HG02885 (cell line): ENCODE data around the gene PALD1.

Experiments used
- ATAC-seq: cut with Tn5 transposase; IDR thresholded peaks from one replicate; pipeline ENCODE4 v1.9.1; 2021; ENCODE audit warnings: mild to moderate bottlenecking; ENCODE audit not compliant: unreplicated experiment, poor library complexity

PALD1 gene

DNA sequence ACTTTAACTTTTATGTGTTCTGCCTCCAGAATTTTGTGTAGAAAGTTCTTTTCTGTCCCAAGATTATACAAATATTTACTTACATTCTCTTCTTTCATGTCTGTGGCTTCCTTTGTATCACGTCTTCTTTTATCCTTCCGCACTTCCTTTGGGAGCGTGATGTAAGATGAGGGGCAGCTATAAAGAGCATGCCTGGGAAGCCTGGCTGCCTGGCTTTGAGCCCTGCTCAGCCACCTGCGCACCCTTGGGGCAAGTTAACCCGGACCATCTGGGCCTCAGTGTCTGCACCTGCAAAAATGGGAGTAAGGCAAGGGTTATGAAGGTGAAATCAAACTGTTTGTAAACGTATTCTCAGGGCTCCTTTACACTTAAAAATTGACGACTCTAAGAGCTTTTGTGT lies 25.2 kb downstream of the PALD1 start:
- no peak for ATAC-seq

DNA sequence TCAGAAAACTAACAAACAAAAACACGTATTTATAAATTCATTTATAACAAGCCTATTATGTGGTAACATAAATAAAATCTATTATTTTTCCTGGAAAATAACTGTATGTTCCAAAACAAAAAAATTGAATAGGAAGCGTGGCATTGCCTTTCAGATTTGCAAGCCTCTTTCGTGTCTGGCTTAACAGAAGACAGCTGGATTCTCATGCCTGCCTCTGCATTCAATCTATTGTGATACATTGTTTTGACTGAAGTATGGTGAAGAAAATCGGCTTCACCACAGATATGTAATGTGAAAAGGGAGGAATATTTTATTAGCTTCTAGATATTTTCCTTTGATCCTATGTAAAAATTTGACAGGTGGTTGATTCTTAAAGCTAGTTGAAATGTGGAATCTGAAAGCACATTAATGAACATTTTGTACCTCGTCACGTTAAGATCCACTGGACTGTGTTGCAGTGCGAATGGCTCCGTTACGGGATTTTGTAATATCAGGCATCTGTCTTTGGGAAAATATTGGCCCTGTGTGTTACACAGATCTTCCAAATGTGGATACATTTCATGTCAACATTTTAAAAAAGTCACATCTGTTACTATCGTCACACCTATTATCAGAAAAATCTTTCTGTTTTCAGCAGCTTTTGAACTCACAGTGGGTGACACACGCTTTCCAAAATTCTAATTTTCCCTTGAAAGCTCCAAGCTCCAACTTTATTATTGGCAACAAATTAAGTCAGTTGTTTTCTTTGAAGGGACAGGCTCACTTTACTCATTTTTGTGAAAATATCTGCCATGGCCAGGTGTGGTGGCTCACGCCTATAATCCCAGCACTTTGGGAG lies 26.2 kb downstream of the PALD1 start:
- ATAC-seq, result no peak

DNA sequence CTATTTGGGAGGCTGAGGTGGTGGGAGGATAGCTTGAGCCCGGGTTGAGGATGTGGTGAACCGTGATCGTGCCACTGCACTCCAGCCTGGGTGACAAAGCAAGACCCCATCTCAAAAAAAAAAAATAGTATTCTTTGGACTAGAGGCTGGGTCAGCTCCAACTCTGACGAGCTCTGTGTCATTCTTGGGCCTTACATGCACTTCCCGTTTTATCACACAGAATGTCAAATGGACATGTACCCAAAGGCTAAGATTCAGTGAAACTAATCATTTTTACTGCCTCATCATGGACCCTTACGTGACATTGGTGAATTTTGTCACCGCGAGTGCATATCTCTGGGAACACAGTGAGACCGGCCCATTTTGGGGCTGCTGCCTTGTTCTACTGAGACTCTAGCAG lies 27.3 kb downstream of the PALD1 start:
- ATAC-seq, result no peak

DNA sequence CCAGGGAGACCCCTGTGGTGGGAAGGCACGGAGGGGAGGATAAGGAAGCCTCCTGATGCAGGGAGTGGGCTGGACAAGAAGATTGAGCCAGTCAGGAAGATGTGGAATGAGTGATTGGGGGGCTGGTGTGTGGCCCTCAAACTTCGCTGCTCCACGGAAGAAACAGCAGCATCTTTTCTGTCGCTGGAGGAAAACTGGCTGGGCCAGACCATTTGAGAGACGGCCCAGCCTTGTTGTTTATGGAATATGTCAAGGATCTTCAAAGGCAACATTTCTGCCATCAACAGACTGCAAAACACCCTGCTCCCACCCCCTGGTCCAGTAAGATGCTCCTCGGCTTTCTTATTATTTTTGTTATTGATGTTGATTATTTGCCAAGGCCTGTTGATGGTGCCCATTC lies 29.4 kb downstream of the PALD1 start:
- ATAC-seq, result no peak

DNA sequence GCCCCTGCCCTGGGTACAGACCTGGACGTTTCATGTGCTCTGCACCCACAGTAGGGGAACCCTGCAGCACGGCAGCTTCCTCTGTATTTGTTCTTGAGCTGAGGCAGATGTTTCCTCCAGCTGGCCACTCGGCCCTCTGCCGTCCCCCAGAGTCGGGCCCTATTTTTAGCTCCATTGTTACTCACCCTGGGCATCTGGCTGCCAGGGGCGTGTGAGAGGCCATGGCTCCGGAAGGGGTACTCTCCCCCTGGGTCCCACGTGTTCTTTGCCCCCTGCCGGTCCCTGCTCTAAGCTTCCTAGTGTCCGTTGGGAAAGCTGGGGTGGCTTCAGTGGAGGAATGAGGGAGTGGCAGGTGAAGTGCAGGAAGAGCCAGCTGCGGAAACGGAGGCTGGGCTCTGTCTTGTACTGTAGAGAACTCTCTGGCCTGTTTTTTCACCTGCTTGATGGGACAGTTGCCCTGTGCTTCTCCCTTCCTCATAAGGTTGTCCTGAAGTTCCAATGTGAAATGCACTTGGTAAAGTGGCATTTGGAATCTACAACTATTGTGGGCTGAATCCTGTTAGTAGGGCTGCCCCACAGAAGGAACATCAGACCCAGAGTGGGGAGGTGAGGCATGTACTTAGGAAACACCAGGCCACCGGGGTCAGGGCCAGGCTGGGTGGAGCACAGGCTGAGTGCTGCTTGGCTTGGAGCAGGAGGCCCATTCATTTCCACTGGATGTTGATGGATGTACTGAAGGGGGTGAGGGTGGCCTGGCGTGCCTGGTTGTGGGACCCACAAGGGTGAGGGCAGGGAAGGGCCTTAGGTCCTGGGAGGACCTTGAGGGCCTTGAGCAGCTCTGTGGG lies 30.6 kb downstream of the PALD1 start:
- ATAC-seq, result no peak

DNA sequence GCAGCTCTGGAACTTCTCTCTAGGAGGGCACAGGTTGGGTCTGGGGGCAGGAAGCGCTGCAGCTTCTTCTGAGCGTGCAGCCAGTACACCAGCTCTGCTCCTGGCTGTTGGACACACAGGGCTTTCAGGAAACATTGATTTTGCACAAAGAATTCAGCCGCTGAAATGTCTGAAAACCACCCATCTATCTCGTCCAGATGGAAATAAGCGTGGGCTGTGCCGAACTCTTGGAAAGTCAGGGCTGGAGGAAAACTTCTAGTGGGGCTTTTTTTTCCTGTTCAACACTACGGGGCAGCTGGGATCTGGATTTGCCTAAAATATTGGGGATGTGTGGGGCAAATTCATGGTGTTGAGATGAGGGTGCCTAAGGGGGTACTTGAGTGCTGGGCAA lies 31.2 kb downstream of the PALD1 start:
- no peak for ATAC-seq

DNA sequence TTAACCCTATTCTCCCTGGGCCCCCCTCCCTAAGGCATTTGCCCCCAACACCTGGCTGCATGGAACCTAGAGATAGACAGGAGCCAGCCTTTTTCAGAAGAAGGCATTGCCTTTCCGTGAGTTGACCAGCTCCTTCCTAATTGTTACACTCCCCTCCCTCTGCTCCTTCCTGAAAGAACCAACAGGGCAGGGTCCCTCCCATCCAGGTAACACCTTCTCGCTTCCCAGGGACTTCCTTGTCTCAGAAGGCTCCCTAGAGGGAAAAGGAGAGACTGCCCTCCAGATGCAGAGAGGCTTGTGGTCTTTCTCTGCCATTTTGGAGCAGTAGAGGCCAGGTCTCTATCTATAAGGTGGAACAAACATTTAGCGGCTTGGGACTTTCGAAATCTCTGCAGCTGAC lies 31.9 kb downstream of the PALD1 start:
- ATAC-seq, result no peak

DNA sequence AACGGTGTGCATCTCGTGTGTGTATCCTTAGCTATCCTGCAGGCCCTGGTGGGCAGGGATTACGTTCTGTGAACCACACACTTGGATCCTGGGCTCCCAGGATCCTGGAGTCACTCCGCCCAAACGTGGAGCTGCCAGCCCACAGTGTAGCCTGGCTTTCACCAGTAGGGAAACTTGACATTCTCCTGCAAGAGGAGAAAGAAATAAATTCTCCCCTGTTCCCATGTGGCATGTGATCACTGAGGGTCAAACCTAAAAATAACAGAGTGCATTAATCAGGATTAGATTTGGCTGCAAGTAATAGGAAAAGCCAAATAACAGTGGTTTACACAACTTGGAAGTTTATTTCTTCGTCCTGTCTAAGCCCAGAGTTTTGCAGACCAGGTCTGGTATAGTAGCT lies 32.3 kb downstream of the PALD1 start:
- no peak for ATAC-seq

DNA sequence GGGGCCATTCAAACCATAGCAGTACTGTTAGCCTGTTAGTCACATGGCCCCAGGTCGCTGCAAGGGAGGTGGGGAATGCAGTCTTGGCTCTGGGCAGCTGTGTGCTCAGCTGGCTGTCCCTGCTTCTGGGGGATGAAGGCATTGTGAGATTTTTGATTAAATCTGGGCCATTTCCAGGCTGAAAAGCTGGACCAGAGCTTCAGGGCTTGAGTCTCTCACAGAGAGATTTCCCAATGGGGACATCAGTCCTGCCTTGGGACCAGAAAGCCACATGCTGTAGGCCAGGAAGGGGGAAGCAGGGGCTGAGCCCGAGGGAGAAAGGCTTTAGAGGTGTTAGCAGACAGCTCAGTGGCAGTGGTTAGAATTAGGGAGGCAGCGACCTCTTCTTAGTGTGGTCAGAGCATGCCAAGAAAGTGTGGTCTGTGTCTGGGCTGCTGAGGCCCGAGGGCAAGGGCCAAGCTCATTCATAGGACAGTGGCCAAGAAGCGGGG lies 33.6 kb downstream of the PALD1 start:
- ATAC-seq, result no peak

DNA sequence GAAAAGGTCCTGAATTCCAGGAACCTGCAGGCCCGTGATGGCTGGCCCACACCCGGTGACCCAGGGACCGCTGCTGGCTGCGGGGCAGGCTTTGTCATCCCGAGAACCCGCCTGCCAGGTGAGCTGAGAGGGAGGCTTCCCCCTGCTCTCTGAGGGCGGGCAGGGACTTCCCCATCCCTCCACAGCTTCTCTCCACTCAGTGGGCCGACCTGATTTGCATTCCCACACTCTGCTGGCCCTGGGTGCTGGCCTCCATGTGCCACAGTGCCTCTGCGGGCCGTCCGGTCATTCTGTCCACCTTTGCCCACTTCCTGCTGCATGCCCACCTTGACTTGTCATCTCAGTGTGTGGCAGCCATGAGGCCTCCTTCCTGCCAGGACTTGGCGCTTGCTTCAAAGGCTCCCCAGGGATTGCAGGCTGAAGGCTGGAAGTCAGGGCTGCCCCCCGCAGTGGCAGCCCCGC lies 35.3 kb downstream of the PALD1 start:
- peak; percentile 97 for ATAC-seq

DNA sequence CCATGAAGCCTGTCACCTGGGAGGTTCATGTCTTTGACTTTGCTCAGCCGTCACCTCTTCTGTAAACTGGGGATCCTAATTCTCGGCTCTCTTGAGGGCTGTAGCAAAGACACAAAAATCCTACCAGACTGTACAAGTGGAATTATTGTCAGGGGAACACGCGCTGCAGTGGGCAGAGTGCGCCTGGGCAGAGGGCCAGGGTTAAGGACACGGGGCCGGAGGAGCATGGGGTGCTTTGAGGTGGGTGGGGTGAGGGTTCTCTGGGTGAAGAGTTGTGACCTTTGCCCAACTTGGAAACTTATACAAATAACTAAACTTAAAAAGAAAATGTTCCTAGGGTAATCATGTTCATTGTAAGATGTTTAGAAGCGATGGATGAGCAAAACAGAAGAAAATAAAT lies 36.0 kb downstream of the PALD1 start:
- ATAC-seq, result no peak

DNA sequence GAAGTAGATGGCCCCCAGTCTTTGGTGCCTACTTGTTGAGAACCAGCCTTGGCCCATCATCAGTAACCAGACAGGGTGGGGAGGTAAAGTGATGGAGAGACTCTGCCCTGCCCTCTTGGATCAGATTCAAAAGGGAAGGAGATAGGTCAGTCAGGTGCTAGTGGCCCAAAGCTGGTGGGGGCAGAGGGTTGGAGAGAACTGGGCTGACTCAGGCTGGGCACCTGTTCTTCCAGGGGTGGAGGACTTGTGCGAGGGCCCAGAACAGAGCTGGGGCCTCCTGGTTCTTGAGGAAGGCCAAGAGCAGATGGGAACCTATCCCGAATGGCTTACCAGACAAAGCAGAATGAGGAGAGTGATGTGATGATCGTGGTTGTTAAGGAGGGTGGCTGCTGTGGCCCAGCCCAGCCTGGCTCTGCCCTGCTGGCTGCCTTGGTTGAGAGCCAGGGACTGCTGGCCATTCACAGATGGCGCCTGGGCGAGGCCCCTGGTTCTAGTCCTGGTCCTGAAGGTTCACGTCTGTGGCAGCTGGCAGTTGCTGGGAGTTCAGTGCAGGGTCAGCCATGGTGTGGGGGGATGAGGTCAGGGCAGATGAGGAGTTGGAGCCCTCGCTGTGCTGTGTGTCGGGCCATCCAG lies 36.6 kb downstream of the PALD1 start:
- ATAC-seq, result no peak

DNA sequence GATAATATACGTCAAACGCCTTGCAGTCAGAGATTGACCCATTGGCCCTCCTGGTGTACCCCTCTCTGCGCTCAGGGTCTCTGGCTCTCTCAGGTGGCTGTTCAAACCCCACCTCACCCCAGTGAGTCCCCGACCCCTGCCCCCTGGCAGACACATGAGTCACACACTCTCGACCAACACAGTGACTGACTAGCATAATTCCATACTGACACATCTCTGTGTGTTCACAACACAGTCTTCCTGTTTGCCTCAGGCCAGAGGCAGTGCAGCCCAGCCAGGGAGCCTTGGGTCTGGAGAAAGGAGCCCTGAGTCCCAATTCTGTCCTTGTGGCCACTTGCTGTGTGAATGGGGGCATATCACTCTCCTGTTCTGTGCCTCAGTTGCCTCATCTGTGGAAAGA lies 40.1 kb downstream of the PALD1 start:
- ATAC-seq, result no peak

DNA sequence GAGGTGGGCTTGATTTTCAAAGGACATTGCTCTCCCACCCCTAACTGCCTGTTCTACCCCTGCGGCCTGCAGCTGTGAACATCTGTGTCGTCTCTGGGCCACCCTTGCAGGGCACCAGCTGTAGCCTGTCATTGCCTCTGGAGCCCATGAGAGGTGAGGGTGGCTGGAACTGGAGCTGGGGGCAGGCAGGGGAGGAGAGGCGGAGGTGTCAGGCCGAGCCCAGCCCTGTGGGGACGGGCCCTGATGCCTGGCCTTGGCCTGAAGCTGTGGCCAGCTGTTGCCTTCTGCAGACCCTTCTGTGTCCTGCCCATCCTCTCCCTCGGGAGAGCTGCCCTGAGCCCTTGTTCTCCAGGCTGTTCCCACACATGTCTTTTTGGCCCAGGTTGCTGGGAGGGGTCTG lies 44.5 kb downstream of the PALD1 start:
- ATAC-seq, result no peak

DNA sequence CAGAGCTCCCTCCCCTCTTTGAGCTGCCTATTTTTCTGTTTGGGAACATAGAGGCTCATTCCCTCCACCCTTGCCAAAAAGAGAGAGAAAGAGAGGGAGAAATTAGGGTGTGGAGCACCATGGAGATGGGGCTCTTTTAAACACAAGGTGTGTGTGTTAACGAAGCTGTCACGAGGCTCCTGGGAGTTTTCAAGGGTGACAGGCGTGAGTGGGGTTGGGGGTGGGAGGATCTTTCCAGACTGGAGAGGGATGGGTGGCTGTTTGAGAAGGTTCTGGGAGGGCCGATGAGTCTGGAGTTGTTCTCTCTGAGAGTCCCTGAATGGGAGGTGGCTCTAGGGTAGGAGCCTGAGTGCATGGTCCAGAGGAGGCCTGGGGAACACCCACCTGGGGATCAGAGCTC lies 45.0 kb downstream of the PALD1 start:
- no peak for ATAC-seq

DNA sequence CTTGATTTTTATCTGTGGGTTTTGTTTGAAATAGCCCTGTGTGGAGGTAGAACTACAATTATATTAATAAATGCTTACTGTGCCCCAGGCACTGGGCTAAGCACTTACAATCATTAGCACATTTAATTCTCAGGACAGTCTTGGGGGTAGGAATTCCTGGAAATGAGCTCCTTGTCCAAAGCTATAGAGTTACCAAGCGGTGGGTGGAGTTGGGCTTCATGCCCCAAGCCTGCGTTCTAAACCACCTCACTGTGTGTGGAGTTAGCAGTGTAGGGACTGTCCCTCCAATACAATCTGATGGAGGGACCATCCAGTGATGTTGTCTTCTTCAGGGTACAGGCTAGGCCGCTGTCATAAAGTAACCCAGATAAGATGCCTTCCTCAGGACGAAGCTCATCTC lies 49.7 kb downstream of the PALD1 start:
- ATAC-seq, result no peak

DNA sequence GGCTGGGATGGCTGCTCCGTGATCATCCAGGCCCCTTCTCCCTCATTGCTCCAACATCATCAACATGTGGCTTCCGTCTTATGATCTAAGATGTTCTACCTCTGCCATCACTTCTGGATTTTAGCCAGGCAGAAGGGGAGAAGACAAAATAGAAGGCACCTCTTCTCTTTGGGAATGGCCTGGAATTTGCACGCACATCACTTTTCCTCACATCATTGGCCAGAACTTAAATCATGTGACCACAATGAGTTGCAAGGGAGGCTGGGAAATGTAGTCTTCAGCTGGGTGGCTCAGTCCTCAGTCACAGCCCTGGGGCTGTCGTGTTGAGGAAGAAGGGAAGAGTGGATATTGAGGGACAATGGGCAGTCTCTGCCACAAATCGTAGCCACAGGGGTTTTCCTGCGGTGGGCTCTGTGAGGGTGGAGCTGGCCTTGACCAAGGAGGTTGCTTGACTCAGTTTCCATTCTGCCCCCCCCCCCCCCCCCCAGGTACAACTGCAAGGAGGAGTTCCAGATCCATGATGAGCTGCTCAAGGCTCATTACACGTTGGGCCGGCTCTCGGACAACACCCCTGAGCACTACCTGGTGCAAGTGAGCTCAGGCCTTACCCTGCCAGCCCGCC lies 50.3 kb downstream of the PALD1 start:
- ATAC-seq, result no peak

DNA sequence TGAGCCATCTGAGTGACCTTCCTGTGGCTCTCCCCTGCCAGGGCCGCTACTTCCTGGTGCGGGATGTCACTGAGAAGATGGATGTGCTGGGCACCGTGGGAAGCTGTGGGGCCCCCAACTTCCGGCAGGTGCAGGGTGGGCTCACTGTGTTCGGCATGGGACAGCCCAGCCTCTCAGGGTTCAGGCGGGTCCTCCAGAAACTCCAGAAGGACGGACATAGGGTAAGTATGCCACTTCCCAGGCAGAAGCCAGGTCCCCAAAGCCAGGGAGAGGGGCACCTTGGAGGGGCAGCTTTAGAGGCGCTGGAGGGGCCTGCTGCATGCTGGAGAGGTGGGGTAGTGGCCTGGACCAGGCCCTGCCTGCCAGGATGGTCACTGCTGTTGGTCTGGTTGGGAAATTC lies 51.3 kb downstream of the PALD1 start:
- no peak for ATAC-seq

DNA sequence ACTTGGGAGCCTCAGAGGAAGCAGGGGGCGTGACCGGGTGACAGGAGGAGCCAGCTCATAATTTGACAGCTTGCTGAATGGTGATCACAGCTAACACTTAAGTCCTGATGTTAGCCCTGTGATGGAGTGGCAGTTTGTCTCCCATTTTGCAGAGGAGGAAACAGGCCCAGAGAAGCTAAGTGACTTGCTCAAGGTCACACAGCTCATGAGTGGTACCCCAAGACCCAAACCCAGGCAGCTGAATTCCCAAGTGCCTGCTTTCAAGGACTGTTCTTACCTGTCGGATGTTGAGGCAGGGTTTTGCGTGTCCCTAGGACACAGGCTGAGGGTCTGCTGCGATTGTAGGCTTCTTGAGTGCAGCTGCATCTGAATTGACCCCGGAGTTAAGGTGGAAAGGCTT lies 51.7 kb downstream of the PALD1 start:
- no peak for ATAC-seq

DNA sequence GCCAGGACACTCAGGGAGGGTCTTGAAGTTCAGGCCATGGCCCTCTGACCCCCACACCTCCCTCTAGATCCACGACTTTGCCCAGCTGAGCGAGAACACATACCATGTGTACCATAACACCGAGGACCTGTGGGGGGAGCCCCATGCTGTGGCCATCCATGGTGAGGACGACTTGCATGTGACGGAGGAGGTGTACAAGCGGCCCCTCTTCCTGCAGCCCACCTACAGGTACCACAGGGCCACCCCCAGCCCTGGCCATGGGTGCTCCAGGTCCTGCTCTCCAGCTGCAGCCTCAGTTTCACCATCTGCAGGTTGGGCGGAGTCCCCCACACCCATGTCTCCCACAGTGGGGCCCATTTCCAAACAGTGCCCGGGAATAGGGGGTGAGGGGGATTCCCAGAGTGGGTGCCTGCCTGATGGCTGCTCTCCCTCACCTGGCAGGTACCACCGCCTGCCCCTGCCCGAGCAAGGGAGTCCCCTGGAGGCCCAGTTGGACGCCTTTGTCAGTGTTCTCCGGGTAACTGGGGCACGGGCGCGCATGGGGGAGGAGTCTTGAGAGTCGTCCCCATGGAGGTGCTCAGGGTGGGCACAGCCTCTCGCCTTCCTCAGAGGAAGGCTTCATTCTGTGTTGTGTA lies 54.1 kb downstream of the PALD1 start:
- ATAC-seq, result no peak
